ENCODE data around the gene ADD3. TPM values are rescaled to one million over a fixed set of nuclear protein-coding genes. Genes with fewer than 3 reads are reported as not detected.

The ADD3 gene
- total RNA-seq, 4 donors from 2014 or later: 257 to 644 (median 358) TPM

GRCh38 chr10:110040767-110041478 lies 33.1 kb downstream of the ADD3 start:
- no peaks in the 10 kb centered on the region for H3K9me3 ChIP-seq
- no peaks in the 10 kb centered on the region for H3K27me3 ChIP-seq
- TF ChIP-seq POLR2A (IDR thresholded peaks at IDR 0.05): no peak
- TF ChIP-seq, protein P1, sequence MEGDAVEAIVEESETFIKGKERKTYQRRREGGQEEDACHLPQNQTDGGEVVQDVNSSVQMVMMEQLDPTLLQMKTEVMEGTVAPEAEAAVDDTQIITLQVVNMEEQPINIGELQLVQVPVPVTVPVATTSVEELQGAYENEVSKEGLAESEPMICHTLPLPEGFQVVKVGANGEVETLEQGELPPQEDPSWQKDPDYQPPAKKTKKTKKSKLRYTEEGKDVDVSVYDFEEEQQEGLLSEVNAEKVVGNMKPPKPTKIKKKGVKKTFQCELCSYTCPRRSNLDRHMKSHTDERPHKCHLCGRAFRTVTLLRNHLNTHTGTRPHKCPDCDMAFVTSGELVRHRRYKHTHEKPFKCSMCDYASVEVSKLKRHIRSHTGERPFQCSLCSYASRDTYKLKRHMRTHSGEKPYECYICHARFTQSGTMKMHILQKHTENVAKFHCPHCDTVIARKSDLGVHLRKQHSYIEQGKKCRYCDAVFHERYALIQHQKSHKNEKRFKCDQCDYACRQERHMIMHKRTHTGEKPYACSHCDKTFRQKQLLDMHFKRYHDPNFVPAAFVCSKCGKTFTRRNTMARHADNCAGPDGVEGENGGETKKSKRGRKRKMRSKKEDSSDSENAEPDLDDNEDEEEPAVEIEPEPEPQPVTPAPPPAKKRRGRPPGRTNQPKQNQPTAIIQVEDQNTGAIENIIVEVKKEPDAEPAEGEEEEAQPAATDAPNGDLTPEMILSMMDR (IDR thresholded peaks at IDR 0.05): no peak
- H3K36me3 ChIP-seq: no peaks in the 10 kb centered on the region
- intact Hi-C loops (cut with DNase I): no loop called here
- H3K4me1 ChIP-seq: peaks cover 14 to 22% of the 10 kb centered on the region in 2 donors
- H3K4me3 ChIP-seq (replicated peaks in 1 of 3): no peak overlapping the region
- no peak overlapping the region for H3K27ac ChIP-seq
- 92% methylated on average over 9 of the region's 9 CpGs for WGBS, 2 donors
- no peak for DNase-seq

- no peak for DNase-seq
- WGBS, 2 donors: 78 to 82% methylated on average over 3 of the region's 3 CpGs
- Histone ChIP-seq H3K4me1 (peaks cover 14 to 22% of the 10 kb centered on the region in 2 donors), H3K36me3 (no peaks in the 10 kb centered on the region), H3K27me3 (no peaks in the 10 kb centered on the region), H3K4me3 (replicated peaks in 1 of 3) (no peak overlapping the region), H3K27ac (no peak overlapping the region), H3K9me3 (no peaks in the 10 kb centered on the region)
- intact Hi-C loops (cut with DNase I): no loop called here
- TF ChIP-seq, protein P1 (IDR thresholded peaks at IDR 0.05): no peak
- no peak for TF ChIP-seq POLR2A (IDR thresholded peaks at IDR 0.05)
Observed at GRCh38 chr10:110041479-110041829, 33.7 kb downstream of the ADD3 start.

DNA sequence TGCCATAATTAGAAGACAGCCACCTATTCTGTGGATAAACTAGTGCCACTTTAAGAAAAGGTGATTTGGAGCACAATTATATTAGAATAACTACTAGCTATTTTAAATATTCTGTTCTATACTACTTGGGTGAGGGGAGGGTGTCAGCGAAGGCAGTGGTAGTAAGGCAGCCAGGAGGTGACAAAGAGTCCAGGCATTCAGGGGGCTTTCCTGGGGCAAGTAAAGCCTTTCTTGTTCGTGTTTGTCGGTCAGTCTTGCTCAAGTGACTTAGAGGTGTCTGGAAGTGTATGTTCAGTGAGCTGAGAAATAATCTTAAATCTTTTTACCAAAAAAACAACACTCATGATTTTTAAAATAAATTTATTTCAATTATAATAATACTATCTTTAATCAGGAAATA lies 34.4 kb downstream of the ADD3 start:
- H3K9me3 ChIP-seq: no peaks in the 10 kb centered on the region
- no peak overlapping the region for H3K4me3 ChIP-seq (replicated peaks in 1 of 3)
- H3K27me3 ChIP-seq: no peaks in the 10 kb centered on the region
- H3K36me3 ChIP-seq: no peaks in the 10 kb centered on the region
- intact Hi-C loops (cut with DNase I): no loop called here
- H3K4me1 ChIP-seq: peaks cover 15 to 28% of the 10 kb centered on the region in 2 donors
- WGBS, 2 donors: 55 to 65% methylated on average over 3 of the region's 3 CpGs
- peak overlapping the region in 1 of 3 donors; percentile 4 for H3K27ac ChIP-seq
- TF ChIP-seq POLR2A (IDR thresholded peaks at IDR 0.05): no peak
- TF ChIP-seq, protein P1 (IDR thresholded peaks at IDR 0.05): no peak
- DNase-seq: no peak

DNA sequence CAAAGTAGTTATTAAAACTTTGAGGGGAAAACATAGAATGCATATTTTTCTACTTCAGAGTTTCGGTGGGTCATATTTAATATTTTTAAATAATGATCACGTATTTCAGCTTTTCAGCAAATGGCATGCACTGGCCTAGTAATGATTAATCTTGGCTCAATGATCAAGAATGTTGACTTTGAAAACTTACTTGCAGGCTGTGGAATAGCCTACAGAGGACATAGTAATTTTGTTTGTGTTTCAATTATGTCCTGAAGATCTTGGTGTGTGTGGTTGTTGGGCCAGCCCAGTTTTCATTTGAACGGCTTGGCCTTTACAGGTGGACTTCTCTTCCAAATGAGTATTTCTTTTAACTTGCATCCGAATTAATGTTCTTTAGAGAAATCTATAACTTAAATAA lies 35.1 kb downstream of the ADD3 start:
- H3K4me1 ChIP-seq: peaks cover 14 to 28% of the 10 kb centered on the region in 2 donors

DNA sequence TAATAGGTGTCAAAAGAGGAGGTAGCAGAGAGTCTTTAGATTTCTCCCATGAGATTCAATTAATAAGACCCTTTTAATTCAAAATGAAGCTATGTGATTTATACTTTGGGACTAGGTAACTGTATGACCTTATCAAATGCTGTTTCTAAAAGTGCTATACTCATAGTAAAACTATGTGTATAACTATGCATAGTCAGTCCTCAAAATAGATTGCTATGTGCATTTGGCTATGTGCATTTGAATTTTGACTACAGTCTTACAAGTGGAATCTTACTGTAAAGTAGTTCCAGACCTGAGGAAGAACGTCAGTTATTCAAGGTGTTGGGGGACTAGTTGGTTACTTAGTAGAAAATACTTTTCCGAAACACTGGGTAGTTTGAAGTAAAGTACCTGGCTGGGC lies 36.9 kb downstream of the ADD3 start:
- WGBS, 2 donors: 95 to 98% methylated on average over 2 of the region's 2 CpGs
- DNase-seq: no peak
- Histone ChIP-seq H3K27me3 (no peaks in the 10 kb centered on the region), H3K27ac (no peak overlapping the region), H3K9me3 (no peaks in the 10 kb centered on the region), H3K4me3 (replicated peaks in 1 of 3) (no peak overlapping the region), H3K36me3 (no peaks in the 10 kb centered on the region), H3K4me1 (peaks cover 14 to 28% of the 10 kb centered on the region in 2 donors)
- TF ChIP-seq POLR2A (IDR thresholded peaks at IDR 0.05): no peak
- intact Hi-C loops (cut with DNase I): no loop called here

More for the DNA sequence above, 35.1 kb downstream of the ADD3 start:
- no peaks in the 10 kb centered on the region for H3K27me3 ChIP-seq
- intact Hi-C loops (cut with DNase I): no loop called here
- H3K27ac ChIP-seq: peak overlapping the region in 1 of 3 donors; percentile 1
- no peak for DNase-seq
- H3K4me3 ChIP-seq (replicated peaks in 1 of 3): no peak overlapping the region
- no peaks in the 10 kb centered on the region for H3K9me3 ChIP-seq
- H3K36me3 ChIP-seq: no peaks in the 10 kb centered on the region
- TF ChIP-seq, protein P1 (IDR thresholded peaks at IDR 0.05): no peak
- no peak for TF ChIP-seq POLR2A (IDR thresholded peaks at IDR 0.05)
- 91 to 94% methylated on average over 4 of the region's 4 CpGs for WGBS, 2 donors
